ENCODE data around the gene LHB.

Gene LHB

GRCh38 chr19:48970923-48971395, 45.9 kb downstream of the LHB start:
- peak; percentile 70 to 78 for DNase-seq

GRCh38 chr19:48970139-48970766, 46.6 kb downstream of the LHB start:
- DNase-seq, result no peak

- no peak for DNase-seq
These were observed 47.4 kb downstream of the LHB start for GRCh38 chr19:48969276-48970138.

GRCh38 chr19:48968813-48969218, 48.1 kb downstream of the LHB start:
- no peak for DNase-seq

- no peak for DNase-seq
These were observed 48.7 kb downstream of the LHB start for GRCh38 chr19:48968179-48968661.

- no peak for DNase-seq
These were observed 49.3 kb downstream of the LHB start for GRCh38 chr19:48967346-48968178.

- DNase-seq, result no peak
These were observed 50.1 kb downstream of the LHB start for GRCh38 chr19:48966541-48967345.
